ENCODE results near the gene NFAT5. TPM values are rescaled to one million over a fixed set of nuclear protein-coding genes. Genes with fewer than 3 reads are reported as not detected.
A peak's percentile ranks its signal among the peaks of the same experiment; 100 is the strongest.

The NFAT5 gene
- total RNA-seq, 1 experiment from 2014 or later: 38.2 TPM

DNA sequence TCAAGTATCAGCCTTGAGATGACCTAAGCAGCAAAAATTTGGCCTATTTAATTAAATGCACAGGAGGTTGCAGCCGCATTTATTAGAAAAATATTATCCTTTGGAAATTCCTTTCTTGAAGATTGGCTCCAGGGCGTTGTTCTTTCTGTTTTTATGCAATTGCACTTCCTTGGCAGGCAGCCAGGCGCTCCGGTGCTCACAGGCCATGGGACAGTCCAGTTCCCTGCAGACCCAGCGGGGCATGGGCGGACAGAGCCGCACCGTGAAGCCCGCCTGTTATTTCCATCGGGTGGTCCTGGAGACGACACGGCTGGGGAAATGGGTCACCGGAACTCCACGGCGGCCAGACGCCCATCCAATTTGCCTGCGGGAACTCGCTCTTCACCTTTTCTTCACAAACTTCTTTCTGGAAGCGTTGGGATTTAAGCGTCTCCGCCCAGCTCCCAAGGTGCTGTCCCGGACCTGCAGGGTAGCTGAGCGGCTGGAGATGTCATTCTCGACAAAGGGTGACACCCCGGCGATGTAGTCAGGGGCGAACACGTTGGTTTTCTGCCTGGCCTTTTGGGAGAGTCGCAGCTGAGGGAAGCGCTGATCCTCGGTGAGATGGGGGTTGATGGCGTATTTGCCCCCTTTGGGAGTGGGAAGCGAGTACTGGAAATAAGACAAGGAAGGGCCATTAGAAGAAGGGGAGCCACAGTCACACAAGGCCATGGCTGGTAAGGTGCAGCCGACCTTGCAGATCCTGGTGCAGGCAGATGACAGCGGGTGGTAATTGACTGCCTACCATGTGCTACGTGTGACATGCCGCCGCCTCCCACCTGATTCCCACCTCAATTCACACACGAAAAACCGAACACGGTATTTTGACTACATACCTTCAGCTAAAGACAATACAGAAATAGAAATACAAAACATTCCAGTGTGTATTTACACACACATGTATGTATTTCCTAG is 176.5 kb downstream of the NFAT5 start:
- H3F3A ChIP-seq (ENCODE audit: insufficient read depth, low read depth): peaks cover 75% of the 10 kb centered on the region
- H4K20me1 ChIP-seq (ENCODE audit: insufficient read depth): peaks cover 13% of the 10 kb centered on the region
- no peaks in the 10 kb centered on the region for H3K9me2 ChIP-seq (ENCODE audit: insufficient read depth)
- TSS peak; percentile 13 for BruUV-seq (replicated peaks)
- H3K79me2 ChIP-seq (ENCODE audit: low read depth): peaks cover 32% of the 10 kb centered on the region; the same call in 1 of the 2 replicates
- TF ChIP-seq EZH2 (IDR thresholded peaks at IDR 0.05; ENCODE audit: low read depth): no peak
- TF ChIP-seq, protein P1, sequence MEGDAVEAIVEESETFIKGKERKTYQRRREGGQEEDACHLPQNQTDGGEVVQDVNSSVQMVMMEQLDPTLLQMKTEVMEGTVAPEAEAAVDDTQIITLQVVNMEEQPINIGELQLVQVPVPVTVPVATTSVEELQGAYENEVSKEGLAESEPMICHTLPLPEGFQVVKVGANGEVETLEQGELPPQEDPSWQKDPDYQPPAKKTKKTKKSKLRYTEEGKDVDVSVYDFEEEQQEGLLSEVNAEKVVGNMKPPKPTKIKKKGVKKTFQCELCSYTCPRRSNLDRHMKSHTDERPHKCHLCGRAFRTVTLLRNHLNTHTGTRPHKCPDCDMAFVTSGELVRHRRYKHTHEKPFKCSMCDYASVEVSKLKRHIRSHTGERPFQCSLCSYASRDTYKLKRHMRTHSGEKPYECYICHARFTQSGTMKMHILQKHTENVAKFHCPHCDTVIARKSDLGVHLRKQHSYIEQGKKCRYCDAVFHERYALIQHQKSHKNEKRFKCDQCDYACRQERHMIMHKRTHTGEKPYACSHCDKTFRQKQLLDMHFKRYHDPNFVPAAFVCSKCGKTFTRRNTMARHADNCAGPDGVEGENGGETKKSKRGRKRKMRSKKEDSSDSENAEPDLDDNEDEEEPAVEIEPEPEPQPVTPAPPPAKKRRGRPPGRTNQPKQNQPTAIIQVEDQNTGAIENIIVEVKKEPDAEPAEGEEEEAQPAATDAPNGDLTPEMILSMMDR (conservative IDR thresholded peaks at IDR 0.05): no peak
- no peaks in the 10 kb centered on the region for H3K9me3 ChIP-seq (ENCODE audit: insufficient read depth, low read depth)
- no peak overlapping the region for H2AFZ ChIP-seq
- ChIA-PET POLR2A (ENCODE audit: unreplicated experiment) (interaction anchor here (0.6 to 0.7 kb wide), 2 partner anchors 17 to 20 kb away, joined by 7 to 8 read pairs; no protein-coding TSS in a partner anchor), CTCF (interaction anchor here (1.0 kb wide), 1 partner anchor 12 kb away, joined by 3 read pairs; the partner anchor contains the start of gene NOB1)
- H3K36me3 ChIP-seq (ENCODE audit: low read depth): peaks cover 48% of the 10 kb centered on the region
- intact Hi-C loops (cut with micrococcal nuclease; ENCODE audit: unreplicated experiment): no loop called here
- peak overlapping the region; percentile 86 for H3K27ac ChIP-seq
- peak; percentile 60 to 82 for DNase-seq
- peak overlapping the region; percentile 52 for H3K4me2 ChIP-seq
- peak overlapping the region; percentile 25; the same call in 1 of the 2 replicates for H3K4me3 ChIP-seq
- peaks cover 26% of the 10 kb centered on the region for H3K4me1 ChIP-seq (replicated peaks; ENCODE audit: insufficient read depth)
- H3K27me3 ChIP-seq (ENCODE audit: insufficient read depth, low read depth): no peaks in the 10 kb centered on the region

DNA sequence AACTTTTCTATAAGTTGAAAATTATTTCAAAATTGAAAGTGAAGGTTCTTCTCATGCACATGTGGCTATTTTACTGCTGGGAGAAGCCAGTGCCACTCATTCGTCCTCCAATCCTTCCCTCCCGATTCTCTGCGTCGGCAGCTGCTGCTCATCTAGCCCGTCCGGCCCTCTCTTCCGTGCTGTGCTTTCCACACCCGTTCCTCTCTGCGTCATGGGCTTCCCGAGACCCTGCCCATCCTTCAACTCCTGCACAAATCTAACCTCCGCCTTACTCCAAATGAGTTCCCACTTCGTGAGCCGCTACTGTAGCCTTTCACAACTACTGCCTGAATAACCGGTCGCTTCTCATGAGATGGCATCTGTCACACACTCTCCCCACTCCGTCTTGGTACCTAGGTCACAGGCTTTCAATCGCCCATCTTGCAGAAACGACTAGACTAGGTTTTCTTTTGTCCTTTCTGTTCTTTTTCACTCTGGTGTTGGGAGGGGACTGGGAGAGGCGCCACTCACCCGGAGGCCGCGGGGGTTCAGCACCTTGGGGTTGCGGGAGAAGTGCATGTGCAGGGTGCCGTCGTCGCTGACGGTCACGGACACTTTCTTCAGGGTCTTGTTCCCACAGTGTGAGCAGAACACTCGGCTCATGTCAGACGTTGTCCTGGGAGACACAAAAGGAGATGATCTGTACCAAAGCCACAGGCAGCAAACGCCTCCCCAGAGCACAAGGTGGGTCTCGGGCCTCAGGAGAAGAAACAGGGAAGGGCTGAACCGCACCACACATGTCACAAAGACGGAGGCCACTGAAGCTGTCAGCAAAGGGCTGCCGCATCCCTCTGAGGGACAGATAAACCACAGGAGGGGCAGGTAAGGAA is 178.8 kb downstream of the NFAT5 start:
- no TSS peak for BruUV-seq (replicated peaks)
- Histone ChIP-seq H3K9me2 (ENCODE audit: insufficient read depth) (no peaks in the 10 kb centered on the region), H3K4me3 (no peak overlapping the region), H3K79me2 (ENCODE audit: low read depth) (peaks cover 35% of the 10 kb centered on the region; the same call in 1 of the 2 replicates), H3F3A (ENCODE audit: insufficient read depth, low read depth) (peaks cover 64% of the 10 kb centered on the region), H4K20me1 (ENCODE audit: insufficient read depth) (peaks cover 13% of the 10 kb centered on the region), H3K27me3 (ENCODE audit: insufficient read depth, low read depth) (no peaks in the 10 kb centered on the region), H3K9me3 (ENCODE audit: insufficient read depth, low read depth) (no peaks in the 10 kb centered on the region), H3K27ac (no peak overlapping the region), H3K36me3 (ENCODE audit: low read depth) (peaks cover 51% of the 10 kb centered on the region), H3K4me2 (no peak overlapping the region), H2AFZ (no peak overlapping the region), H3K4me1 (replicated peaks; ENCODE audit: insufficient read depth) (peaks cover 26% of the 10 kb centered on the region)
- TF ChIP-seq, protein P1 (conservative IDR thresholded peaks at IDR 0.05): no peak
- no peak for TF ChIP-seq EZH2 (IDR thresholded peaks at IDR 0.05; ENCODE audit: low read depth)
- intact Hi-C loops (cut with micrococcal nuclease; ENCODE audit: unreplicated experiment): no loop called here
- ChIA-PET POLR2A (ENCODE audit: unreplicated experiment) (no interaction called here), CTCF (interaction anchor here (1.0 kb wide), 1 partner anchor 9 kb away, joined by 4 read pairs; no protein-coding TSS in a partner anchor)
- DNase-seq: no peak

DNA sequence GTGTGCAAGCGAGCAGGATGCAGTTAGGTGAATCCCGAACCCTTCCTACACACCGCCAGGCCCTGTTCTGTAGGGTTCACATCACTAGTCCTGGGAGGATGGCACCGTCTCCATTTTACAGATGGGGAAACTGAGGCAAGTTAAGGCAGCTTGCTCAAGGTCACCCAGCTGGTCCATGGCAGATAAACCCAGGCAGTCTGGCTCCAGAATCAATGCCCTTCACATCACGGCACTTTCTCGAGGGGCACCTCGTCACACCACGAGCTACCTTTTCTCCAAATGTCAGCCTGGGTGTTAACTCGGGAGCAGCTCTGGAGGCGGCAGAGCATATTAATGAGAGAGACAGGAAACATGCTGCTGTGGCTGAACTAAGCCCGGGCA is 179.5 kb downstream of the NFAT5 start:
- no TSS peak for BruUV-seq (replicated peaks)
- no peak for DNase-seq
- H3F3A ChIP-seq (ENCODE audit: insufficient read depth, low read depth): peaks cover 59% of the 10 kb centered on the region
- H3K27me3 ChIP-seq (ENCODE audit: insufficient read depth, low read depth): no peaks in the 10 kb centered on the region
- POLR2A ChIA-PET (ENCODE audit: unreplicated experiment): no interaction called here
- no peak overlapping the region for H3K4me2 ChIP-seq
- H3K4me1 ChIP-seq (replicated peaks; ENCODE audit: insufficient read depth): peaks cover 25% of the 10 kb centered on the region
- peaks cover 48% of the 10 kb centered on the region for H3K36me3 ChIP-seq (ENCODE audit: low read depth)
- CTCF ChIA-PET: interaction anchor here (1.0 kb wide), 1 partner anchor 8 kb away, joined by 4 read pairs; no protein-coding TSS in a partner anchor
- peaks cover 31% of the 10 kb centered on the region; the same call in 1 of the 2 replicates for H3K79me2 ChIP-seq (ENCODE audit: low read depth)
- intact Hi-C loops (cut with micrococcal nuclease; ENCODE audit: unreplicated experiment): no loop called here
- H3K27ac ChIP-seq: no peak overlapping the region
- TF ChIP-seq EZH2 (IDR thresholded peaks at IDR 0.05; ENCODE audit: low read depth): no peak
- TF ChIP-seq, protein P1 (conservative IDR thresholded peaks at IDR 0.05): no peak
- no peak overlapping the region for H3K4me3 ChIP-seq
- H2AFZ ChIP-seq: no peak overlapping the region
- no peaks in the 10 kb centered on the region for H3K9me3 ChIP-seq (ENCODE audit: insufficient read depth, low read depth)
- H4K20me1 ChIP-seq (ENCODE audit: insufficient read depth): peaks cover 13% of the 10 kb centered on the region
- H3K9me2 ChIP-seq (ENCODE audit: insufficient read depth): no peaks in the 10 kb centered on the region

Measured in PC-9 (cell line).